Stimulated activated CD8-positive, alpha-beta memory T cell treated with anti-CD3 and anti-CD28 coated beads, Interleukin-15, amount 100 ng/mL, for 1 hour (primary cell): ENCODE results near the gene GAPVD1.
A peak's percentile ranks its signal among the peaks of the same experiment; 100 is the strongest.

Source experiments
- DNase-seq: peaks from one replicate; pipeline ENCODE4 v3.0.0-alpha.2; 2020; ENCODE audit warnings: low read depth

GAPVD1 gene

DNA sequence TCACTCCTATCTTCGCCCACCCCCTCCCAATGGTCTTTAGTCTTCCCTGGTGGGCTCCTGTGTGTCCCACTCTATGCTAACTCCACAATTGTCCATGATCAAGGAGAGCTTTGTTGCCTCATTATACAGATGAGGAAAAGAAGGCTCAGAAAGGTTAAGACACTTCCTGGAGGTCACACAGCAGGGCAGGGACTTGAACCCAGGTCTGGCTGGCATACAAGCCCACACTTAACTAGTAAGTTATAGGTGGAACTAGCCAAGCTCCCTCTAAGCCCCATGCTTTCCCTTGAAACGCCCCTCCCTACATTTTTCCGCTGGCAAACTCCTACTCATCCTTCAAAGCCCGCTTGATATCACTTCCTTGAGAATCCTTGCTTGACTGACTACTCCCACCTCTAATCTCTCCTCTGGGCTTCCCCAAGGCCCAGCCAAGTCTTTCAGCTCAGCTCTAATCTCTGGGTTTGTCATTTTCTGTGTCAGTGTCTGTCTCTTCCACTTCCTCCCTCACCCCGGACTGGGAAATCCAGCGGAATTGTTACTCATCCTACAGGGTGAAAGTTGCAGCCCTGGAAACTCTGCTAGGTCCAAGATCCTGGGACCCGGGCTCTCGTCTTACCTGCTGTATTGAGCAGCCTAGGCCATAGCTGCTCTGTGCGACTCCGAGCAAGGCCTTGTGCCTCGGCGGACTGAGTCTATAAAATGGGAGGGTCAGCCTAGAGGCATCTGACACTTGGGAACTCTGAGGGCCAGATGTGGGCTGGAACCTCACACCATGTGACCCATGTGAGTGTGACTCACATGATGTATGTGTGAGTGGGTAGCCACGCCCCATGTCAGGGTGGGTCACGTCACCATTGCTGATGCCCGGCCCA, 144.5 kb downstream of the GAPVD1 start:
- no peak for DNase-seq

DNA sequence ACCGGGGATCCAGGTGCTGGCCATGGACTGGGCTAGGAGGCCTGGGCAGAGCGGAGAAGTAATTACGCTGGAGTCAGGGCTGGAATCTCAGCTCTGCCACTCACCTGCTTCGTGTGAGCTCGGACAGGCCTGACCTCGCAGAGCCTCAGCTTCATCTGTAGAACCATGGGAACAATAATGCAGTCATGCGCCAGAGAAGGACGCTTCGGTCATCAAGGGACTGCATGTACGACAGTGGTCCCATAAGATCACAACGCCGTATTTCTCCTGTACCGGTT, 145.1 kb downstream of the GAPVD1 start:
- no peak for DNase-seq

DNA sequence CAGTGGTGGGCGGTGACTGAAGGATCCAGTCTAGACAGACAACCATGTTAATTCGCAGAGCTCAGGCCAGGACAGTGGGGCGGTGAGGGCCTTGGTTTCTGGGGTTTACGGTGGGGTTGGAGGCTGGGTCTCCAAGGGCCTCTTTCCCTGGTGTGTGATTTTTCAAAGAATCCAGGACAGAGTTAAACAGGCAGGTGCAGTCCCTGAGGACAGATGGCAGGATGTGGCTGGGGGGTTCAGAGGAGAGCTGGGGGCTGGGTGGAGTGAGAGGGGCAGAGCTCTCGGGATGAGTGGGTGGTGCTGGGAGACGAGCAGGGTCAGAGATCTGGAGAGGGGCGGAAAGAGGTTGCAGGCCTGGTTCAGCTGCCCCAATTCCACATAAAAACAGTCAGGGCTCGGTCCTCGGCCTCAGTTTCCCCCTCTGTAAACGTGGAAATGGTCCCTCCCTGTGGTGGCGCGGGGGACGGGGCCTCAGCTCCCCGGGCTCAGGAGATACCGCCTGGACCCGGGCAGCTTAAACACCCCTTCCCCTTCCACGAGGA, 145.9 kb downstream of the GAPVD1 start:
- DNase-seq: no peak

DNA sequence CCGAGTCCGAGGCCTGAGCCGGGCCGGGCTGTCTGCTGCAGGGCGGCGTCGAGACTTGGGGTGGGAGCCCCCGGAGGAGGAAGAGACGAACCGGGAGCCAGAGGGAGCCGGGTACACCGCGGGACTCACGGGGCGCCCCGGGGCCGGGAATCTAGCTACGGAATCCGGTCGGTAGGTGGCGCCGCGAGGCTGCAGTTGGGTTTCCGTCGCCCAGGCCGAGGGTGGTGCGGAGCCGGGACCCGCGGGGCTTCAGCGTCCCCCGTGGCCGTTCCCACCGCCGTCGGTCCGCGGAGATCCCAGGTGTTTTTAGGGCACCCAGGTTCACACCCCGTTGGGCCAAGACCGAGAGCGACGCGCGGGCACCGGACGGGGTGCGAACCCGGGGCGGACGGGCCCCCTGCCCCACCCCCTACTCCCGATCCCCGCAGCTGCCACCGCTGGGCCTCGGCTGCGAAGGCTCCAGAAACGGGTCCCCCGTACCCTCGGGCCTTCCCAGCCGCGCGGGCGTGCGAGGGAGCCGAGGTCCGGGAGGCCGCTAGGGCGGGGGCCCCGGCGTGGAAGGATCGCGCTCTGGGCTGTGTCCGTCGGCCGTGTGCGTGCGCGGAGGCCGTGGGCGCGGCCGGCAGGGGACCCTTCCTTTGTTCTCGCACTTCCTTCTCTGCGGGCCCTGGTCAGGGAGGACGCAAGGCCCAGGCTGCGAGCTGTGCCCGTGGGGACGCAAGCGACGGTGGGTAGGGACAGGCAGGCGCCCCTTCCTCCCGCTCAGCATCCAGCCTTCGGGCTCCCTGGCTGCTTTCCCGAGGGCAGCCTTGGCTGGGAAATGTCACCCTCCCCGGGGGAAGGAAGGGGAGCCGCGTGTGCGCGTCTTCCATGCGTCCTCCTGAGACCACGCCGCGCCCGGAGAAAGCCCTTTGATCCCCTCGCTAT, 146.6 kb downstream of the GAPVD1 start:
- DNase-seq: peak; percentile 68

GRCh38 chr9:125409217-125409636, 147.6 kb downstream of the GAPVD1 start:
- no peak for DNase-seq

DNA sequence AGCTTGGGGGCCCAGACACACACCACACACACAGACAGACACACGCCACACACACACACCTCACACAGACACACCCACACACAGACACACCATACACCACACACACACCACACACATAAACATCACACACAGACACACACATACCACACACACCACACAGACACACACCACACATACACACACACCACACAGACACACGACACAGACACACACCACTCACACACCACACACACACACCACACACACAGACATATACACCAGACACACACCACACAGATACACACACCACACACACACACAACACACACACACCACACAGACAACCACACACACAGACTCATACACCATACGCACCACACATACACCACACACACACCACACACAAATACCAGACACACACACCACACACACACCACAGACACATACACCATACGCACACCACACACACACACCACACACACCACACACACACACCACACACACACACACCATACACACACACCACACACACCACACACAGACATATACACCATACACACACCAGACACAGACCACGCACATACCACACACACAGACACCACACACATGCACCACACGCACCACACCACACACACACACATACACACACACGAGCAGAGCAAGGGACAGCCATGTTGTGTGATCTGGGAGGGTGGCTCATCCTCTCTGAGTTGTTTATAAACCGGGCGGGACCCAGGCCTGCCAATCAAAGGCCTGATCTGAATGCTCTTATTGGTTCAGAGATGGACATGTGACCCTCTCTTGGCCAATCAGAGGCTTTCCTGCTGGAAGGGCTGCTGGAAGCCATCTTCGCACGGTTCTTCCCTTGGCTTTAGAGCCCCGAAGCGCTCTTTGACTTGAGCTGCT, 148.3 kb downstream of the GAPVD1 start:
- no peak for DNase-seq

DNA sequence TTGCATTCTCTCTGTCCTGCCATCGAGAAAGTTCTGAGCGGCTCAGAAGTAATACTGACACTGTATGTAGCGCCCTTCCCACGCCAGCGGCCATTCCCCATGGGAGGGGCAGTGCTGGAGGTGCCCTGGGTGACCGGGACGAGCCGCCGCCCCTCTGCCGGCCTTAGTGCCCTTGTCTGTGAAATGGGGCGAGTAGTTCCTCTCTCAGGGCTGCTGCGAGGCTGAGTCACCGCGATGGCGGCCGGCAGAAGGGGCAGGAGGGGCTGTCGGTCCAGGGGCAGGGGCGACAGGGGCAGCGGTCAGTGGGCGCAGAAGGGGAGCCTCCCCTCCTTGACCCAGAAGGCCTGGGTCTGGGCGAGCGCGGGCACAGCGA, 148.9 kb downstream of the GAPVD1 start:
- no peak for DNase-seq

- DNase-seq: no peak
These were observed 149.6 kb downstream of the GAPVD1 start for GRCh38 chr9:125411171-125411756.

DNA sequence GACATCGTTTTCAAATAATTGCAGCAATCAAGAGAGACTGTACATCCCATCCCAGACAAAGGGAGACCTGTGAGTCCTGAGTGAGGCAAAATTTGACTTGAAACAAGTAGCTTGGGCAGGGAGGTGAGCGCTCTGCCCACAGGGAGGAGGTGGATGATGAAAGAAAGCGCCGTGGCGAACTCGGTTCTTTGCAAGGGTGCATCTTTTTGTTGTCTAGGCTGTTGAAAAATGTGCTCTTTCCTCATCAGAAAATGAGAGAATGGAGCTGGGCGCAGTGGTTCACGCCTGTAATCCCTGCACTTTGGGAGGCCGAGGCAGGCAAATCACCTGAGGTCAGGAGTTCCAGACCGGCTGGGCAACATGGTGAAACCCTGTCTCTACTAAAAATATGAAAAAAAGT, 150.5 kb downstream of the GAPVD1 start:
- DNase-seq: no peak

DNA sequence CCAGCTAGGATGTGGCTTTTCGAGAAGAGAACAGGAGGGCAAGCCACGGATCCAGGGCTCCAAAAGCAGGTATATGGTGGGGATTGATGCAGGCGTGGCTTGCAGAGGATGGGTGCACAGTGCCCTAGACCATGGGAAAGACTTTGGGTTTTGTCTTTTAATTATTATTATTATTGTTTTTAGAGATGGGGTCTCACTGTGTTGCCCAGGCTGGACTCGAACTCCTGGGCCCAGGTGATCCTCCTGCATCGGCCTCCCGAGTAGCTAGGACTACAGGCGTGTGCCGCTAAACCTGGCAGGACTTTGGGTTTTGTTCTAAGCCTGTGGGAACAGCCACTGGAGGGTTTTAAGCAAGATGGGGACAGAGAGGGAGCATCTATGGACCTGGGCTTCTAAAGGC, 152.0 kb downstream of the GAPVD1 start:
- DNase-seq: no peak

GRCh38 chr9:125415583-125416460, 154.2 kb downstream of the GAPVD1 start:
- DNase-seq: no peak

- no peak for DNase-seq
These were observed 154.9 kb downstream of the GAPVD1 start for GRCh38 chr9:125416517-125416916.
